Heart left ventricle (tissue), 13 donors: ENCODE data around the gene HIBCH.

Source experiments
- POLR2A ChIP-seq, 2 donors: fragments of 450-650 bp; IDR thresholded peaks; one replicate each; pipeline ENCODE4 v1.6.1; 2017; ENCODE audit warnings: antibody characterized with exemption in 2 of 2, mild to moderate bottlenecking in 2 of 2, moderate library complexity in 2 of 2
- TF ChIP-seq, protein P1 (sequence below), 12 donors: fragments of 200-600 bp; sonication (generic) in 4 of 12; IDR thresholded peaks; one replicate each; pipeline versions ENCODE4 v1.5.0 to v1.8.0; 2018 to 2022; ENCODE audit warnings: antibody characterized with exemption in 12 of 12, mild to moderate bottlenecking in 5 of 12
- donor health status: ischemic (EF 13 %, LVEDD 7.1; RV severe dilation, severe dysfunction).
- donor health status: DM: no; HTN: yes; CAD: no.
- donor health status: DM: no; HTN: no; CAD: no.
- donor health status: ischemic (EF 25% LVEDD 6.9; RV normal size, moderate dysfunction).
- donor health status: ischemic (EF 25% LVEDD 5.7; RV mildly dilated, moderate dysfunction).
- donor health status: ischemic (EF 35%, LVEDD 5.7; RV mildly dilated, moderate dysfunction).
- donor health status: nonischemic (EF 11% LVEDD 7.7; RV severe dilation, severe dysfunction).
- donor health status: DM: yes; HTN: yes; CAD: no.
- donor health status: PGD.
- donor health status: ischemic (EF 29% LVEDD 5.4; RV normal size, mild dysfunction).
- donor health status: nonischemic (EF 23%, LVEDD 6.1; RV moderate dilation, normal function).

- TF ChIP-seq, protein P1, sequence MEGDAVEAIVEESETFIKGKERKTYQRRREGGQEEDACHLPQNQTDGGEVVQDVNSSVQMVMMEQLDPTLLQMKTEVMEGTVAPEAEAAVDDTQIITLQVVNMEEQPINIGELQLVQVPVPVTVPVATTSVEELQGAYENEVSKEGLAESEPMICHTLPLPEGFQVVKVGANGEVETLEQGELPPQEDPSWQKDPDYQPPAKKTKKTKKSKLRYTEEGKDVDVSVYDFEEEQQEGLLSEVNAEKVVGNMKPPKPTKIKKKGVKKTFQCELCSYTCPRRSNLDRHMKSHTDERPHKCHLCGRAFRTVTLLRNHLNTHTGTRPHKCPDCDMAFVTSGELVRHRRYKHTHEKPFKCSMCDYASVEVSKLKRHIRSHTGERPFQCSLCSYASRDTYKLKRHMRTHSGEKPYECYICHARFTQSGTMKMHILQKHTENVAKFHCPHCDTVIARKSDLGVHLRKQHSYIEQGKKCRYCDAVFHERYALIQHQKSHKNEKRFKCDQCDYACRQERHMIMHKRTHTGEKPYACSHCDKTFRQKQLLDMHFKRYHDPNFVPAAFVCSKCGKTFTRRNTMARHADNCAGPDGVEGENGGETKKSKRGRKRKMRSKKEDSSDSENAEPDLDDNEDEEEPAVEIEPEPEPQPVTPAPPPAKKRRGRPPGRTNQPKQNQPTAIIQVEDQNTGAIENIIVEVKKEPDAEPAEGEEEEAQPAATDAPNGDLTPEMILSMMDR (IDR thresholded peaks at IDR 0.05), result no peak
- TF ChIP-seq POLR2A (IDR thresholded peaks at IDR 0.05), result no peak
Observed at GRCh38 chr2:190162851-190163250, 156.8 kb downstream of the HIBCH start.
